Mesenchymal stem cell (in vitro differentiated cells and primary cell): ENCODE measurements around the gene IFNGR2.
"Not testable (repeated sequence)": the region's sequence is repeated elsewhere in the genome, so short reads cannot be mapped to it uniquely, and the experiment has no call there.

Experiments
- DNase-seq: peaks from one replicate; pipeline ENCODE4 v3.0.0-alpha.2; 2013
- H2AFZ ChIP-seq: one replicate; pipeline ENCODE4 v1.6.1; 2013; ENCODE audit warnings: low read depth, mild to moderate bottlenecking, control low read depth, inconsistent platforms, low read length, moderate library complexity
- H2AK5ac ChIP-seq: 2 replicates; pipeline ENCODE4 v1.6.1; 2013; ENCODE audit warnings: low read length, moderate library complexity, mild to moderate bottlenecking, inconsistent platforms; ENCODE audit not compliant: severe bottlenecking
- H2BK120ac ChIP-seq: one replicate; pipeline ENCODE4 v1.6.1; 2013; ENCODE audit warnings: low read depth, mild to moderate bottlenecking, inconsistent platforms, low read length, moderate library complexity
- H2BK12ac ChIP-seq, 2 experiments: one replicate each; pipeline ENCODE4 v1.6.1; 2013; ENCODE audit warnings: inconsistent platforms in 2 of 2, low read length in 2 of 2, mild to moderate bottlenecking in 2 of 2, moderate library complexity in 2 of 2, control low read depth in 1 of 2
- H2BK15ac ChIP-seq: one replicate; pipeline ENCODE4 v1.6.1; 2013; ENCODE audit warnings: mild to moderate bottlenecking, low read depth, inconsistent platforms; ENCODE audit not compliant: poor library complexity, severe bottlenecking
- H2BK5ac ChIP-seq: 2 replicates; pipeline ENCODE4 v1.6.1; 2013; ENCODE audit warnings: low read depth, mild to moderate bottlenecking, low read length, control low read depth, inconsistent platforms; ENCODE audit not compliant: poor library complexity, severe bottlenecking
- H3K14ac ChIP-seq, 2 experiments: one replicate each; pipeline ENCODE4 v1.6.1; 2013; ENCODE audit warnings: inconsistent platforms in 2 of 2, low read length in 2 of 2, control low read depth in 1 of 2, mild to moderate bottlenecking in 1 of 2, moderate library complexity in 1 of 2
- H3K18ac ChIP-seq, 2 experiments: one replicate each; pipeline ENCODE4 v1.6.1; 2013; ENCODE audit warnings: inconsistent platforms in 2 of 2, low read length in 2 of 2, control low read depth in 1 of 2, low read depth in 1 of 2, mild to moderate bottlenecking in 1 of 2
- H3K23ac ChIP-seq, 2 experiments: one replicate each; pipeline ENCODE4 v1.6.1; 2013; ENCODE audit warnings: inconsistent platforms in 2 of 2, low read length in 2 of 2, mild to moderate bottlenecking in 2 of 2, moderate library complexity in 2 of 2, control low read depth in 1 of 2
- H3K27ac ChIP-seq: 2 replicates; pipeline ENCODE4 v1.5.1; 2013; ENCODE audit warnings: mild to moderate bottlenecking, moderate library complexity, low read length, control low read depth, inconsistent platforms; ENCODE audit not compliant: poor library complexity, severe bottlenecking
- H3K27me3 ChIP-seq, 2 experiments: 2 replicates each; pipeline versions ENCODE4 v1.6.1 to v1.7.0; 2013; ENCODE audit warnings: low read length in 2 of 2, mild to moderate bottlenecking in 2 of 2, moderate library complexity in 2 of 2, control low read depth in 1 of 2, inconsistent platforms in 1 of 2; ENCODE audit not compliant: control insufficient read depth in 1 of 2, insufficient read depth in 1 of 2
- H3K36me3 ChIP-seq, 2 experiments: 2 replicates each; pipeline versions ENCODE4 v1.6.1 to v1.7.0; 2013; ENCODE audit warnings: low read length in 2 of 2, control low read depth in 1 of 2, inconsistent platforms in 1 of 2, low read depth in 1 of 2, mild to moderate bottlenecking in 1 of 2; ENCODE audit not compliant: insufficient read depth in 2 of 2, control insufficient read depth in 1 of 2
- H3K4ac ChIP-seq, 2 experiments: one replicate each; pipeline ENCODE4 v1.6.1; 2013; ENCODE audit warnings: inconsistent platforms in 2 of 2, low read length in 2 of 2, mild to moderate bottlenecking in 2 of 2, moderate library complexity in 2 of 2, control low read depth in 1 of 2, low read depth in 1 of 2
- H3K4me1 ChIP-seq: 2 replicates; pipeline ENCODE4 v1.6.1; 2013; ENCODE audit warnings: low read depth, low read length, control low read depth; ENCODE audit not compliant: control insufficient read depth, insufficient read depth
- H3K4me2 ChIP-seq: 2 replicates; pipeline ENCODE4 v1.6.1; 2013; ENCODE audit warnings: low read length, mild to moderate bottlenecking, inconsistent platforms; ENCODE audit not compliant: poor library complexity, severe bottlenecking
- H3K4me3 ChIP-seq, 2 experiments: 2 replicates each; pipeline versions ENCODE4 v1.5.1 to v1.7.0; 2013; ENCODE audit warnings: low read length in 2 of 2, mild to moderate bottlenecking in 2 of 2, control low read depth in 1 of 2, low read depth in 1 of 2; ENCODE audit not compliant: insufficient read depth in 1 of 2
- H3K79me1 ChIP-seq: replicated peaks from 2 replicates; pipeline ENCODE4 v1.6.1; 2013; ENCODE audit warnings: mild to moderate bottlenecking, control low read depth, low read length, inconsistent platforms; ENCODE audit not compliant: poor library complexity, severe bottlenecking
- H3K9ac ChIP-seq: 2 replicates; pipeline ENCODE4 v1.7.0; 2013; ENCODE audit warnings: mild to moderate bottlenecking, low read length, moderate library complexity
- H3K9me3 ChIP-seq: 2 replicates; pipeline ENCODE4 v1.7.0; 2013; ENCODE audit warnings: mild to moderate bottlenecking, low read length; ENCODE audit not compliant: control insufficient read depth
- H4K8ac ChIP-seq: one replicate; pipeline ENCODE4 v1.6.1; 2013; ENCODE audit warnings: inconsistent platforms, mild to moderate bottlenecking, low read length, moderate library complexity
- H4K91ac ChIP-seq: one replicate; pipeline ENCODE4 v1.6.1; 2013; ENCODE audit warnings: mild to moderate bottlenecking, low read length, inconsistent platforms
- WGBS: methylation state at CpG from one replicate; pipeline ENCODE4 v1.1.7; 2013; ENCODE audit warnings: mixed read lengths; 5-methylcytosine and 5-hydroxymethylcytosine counted together

The IFNGR2 gene

DNA sequence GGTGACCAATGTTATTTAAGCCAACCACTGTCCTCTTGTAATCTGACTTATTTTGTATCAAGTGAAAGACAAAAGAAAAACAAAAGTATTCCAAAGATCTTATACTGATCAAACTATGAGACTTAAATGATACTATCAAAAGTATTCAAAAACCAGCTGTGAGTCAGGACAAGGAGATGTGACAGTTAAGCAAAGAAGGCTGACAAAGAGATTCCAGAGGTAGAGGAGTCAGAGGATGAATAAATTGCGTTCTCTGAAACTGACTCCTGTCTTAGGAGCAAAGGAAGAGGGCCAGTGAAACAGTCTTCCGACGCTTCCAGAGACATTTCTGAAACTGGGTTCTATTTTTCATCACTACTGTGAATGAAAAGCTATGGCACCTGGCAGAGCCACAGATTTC lies 55.6 kb downstream of the IFNGR2 start:
- Histone ChIP-seq H3K4me1 (no peaks in the 10 kb centered on the region), H2AFZ (no peak overlapping the region), H2BK120ac (no peak overlapping the region), H3K79me1 (peaks cover 3% of the 10 kb centered on the region), H4K91ac (no peak overlapping the region), H3K18ac (no peak overlapping the region), H2AK5ac (no peak overlapping the region), H3K27me3 (no peaks in the 10 kb centered on the region), H3K9me3 (no peaks in the 10 kb centered on the region), H3K4me3 (no peak overlapping the region), H3K27ac (no peak overlapping the region), H2BK5ac (no peak overlapping the region), H3K23ac (no peak overlapping the region), H4K8ac (no peak overlapping the region), H3K4me2 (no peak overlapping the region), H2BK15ac (no peak overlapping the region), H2BK12ac (no peak overlapping the region), H3K14ac (no peak overlapping the region), H3K4ac (no peak overlapping the region), H3K36me3 (peaks cover 6 to 65% of the 10 kb centered on the region in 2 experiments), H3K9ac (no peak overlapping the region)
- WGBS = 94% methylated on average over 3 of the region's 3 CpGs
- DNase-seq = no peak

DNA sequence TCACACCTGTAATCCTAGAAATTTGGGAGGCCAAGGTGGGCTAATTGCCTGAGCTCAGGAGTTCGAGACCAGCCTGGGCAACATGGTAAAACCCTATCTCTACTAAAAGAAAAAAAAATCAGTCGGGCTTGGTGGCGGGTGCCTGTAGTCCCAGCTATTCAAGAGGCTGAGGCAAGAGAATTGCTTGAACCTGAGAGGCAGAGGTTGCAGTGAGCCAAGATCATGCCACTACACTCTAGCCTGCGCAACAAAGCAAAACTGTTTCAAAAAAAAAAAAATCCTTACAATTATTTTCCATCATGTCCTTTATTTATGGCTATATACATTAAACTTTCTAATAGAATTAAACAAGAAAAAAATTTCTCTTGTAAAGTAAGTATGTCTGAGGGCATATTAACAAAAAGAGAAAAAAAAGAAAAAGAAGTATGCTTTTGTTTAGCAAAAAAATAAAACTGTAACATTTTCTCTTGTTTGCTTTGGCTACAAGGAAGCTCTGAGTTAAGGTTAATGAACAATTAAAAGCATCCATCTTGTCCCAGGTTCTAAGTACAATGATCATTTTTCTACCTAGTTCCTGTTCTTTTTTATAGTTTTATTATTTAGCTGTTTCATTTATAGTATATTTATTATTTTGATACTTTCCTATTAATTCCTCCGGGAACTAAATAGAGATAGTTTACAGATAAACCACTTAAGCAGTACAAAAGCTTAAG lies 58.5 kb downstream of the IFNGR2 start:
- no peak overlapping the region for H3K4me3 ChIP-seq
- no peak overlapping the region for H3K14ac ChIP-seq
- no peak overlapping the region for H3K4me2 ChIP-seq
- H2AK5ac ChIP-seq = no peak overlapping the region
- no peaks in the 10 kb centered on the region for H3K4me1 ChIP-seq
- no peak overlapping the region for H3K4ac ChIP-seq
- no peak for DNase-seq
- no peaks in the 10 kb centered on the region for H3K9me3 ChIP-seq
- no peak overlapping the region for H2BK5ac ChIP-seq
- H2BK120ac ChIP-seq = no peak overlapping the region
- H3K18ac ChIP-seq = no peak overlapping the region
- no peak overlapping the region for H3K27ac ChIP-seq
- H3K9ac ChIP-seq = no peak overlapping the region
- H4K91ac ChIP-seq = no peak overlapping the region
- H3K27me3 ChIP-seq = no peaks in the 10 kb centered on the region
- peaks cover 8 to 55% of the 10 kb centered on the region in 2 experiments for H3K36me3 ChIP-seq
- WGBS = 100% methylated on average over 3 of the region's 5 CpGs
- no peak overlapping the region for H2AFZ ChIP-seq
- no peak overlapping the region for H2BK12ac ChIP-seq
- no peak overlapping the region for H2BK15ac ChIP-seq
- H4K8ac ChIP-seq = no peak overlapping the region
- H3K79me1 ChIP-seq = peaks cover 3% of the 10 kb centered on the region
- no peak overlapping the region for H3K23ac ChIP-seq

DNA sequence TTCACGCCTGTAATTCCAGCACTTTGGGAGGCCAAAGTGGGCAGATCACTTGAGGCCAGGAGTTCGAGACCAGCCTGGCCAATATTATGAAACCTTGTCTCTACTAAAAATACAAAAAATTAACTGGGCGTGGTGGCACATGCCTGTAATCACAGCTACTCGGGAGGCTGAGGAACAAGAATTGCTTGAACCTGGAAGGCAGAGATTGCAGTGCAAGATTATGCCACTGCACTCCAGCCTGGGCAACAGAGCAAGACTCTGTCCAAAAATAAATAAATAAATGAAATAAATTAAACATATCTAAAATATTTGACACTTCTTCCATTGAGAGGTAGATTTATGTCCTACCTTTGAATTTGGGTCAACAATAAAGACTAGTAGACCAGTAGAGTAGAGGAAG lies 66.0 kb downstream of the IFNGR2 start:
- H3K27me3 ChIP-seq, H2AK5ac ChIP-seq, H3K4me3 ChIP-seq, DNase-seq, H3K4me2 ChIP-seq, H2BK120ac ChIP-seq, H3K14ac ChIP-seq, H3K4me1 ChIP-seq, H4K91ac ChIP-seq, H3K9me3 ChIP-seq, H3K27ac ChIP-seq, H3K9ac ChIP-seq, H2BK12ac ChIP-seq, H2AFZ ChIP-seq, H2BK15ac ChIP-seq, H2BK5ac ChIP-seq, H3K18ac ChIP-seq, H4K8ac ChIP-seq, H3K4ac ChIP-seq, H3K23ac ChIP-seq: not testable (repeated sequence)
- H3K79me1 ChIP-seq = peaks cover 20% of the 10 kb centered on the region
- H3K36me3 ChIP-seq = peaks cover 3 to 17% of the 10 kb centered on the region in 2 experiments
- 92% methylated on average over 4 of the region's 4 CpGs for whole genome bisulfite sequencing

DNA sequence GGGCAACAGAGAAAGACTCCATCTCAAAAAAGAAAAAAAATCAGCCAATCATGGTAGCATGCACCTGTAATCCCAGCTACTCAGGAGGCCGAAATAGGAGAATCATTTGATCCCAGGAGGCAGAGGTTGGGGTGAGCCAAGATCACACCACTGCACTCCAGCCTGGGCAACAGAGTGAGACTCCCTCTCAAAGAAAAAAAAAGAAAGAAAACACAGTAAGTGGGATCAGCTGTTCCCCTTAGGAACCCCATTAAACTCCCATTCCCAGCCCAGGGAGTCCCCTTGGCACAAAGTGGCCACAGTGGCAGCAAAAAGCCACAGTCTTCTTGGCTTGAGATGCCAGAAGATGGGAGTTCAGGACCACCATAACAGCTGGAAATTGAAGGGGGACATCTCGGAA lies 67.5 kb downstream of the IFNGR2 start:
- Histone ChIP-seq H3K79me1 (peaks cover 25% of the 10 kb centered on the region), H3K36me3 (peaks cover 0 to 10% of the 10 kb centered on the region in 2 experiments), H3K4me1 (no peaks in the 10 kb centered on the region), H3K27me3 (no peaks in the 10 kb centered on the region), H2BK5ac (no peak overlapping the region), H2BK120ac (no peak overlapping the region), H2AK5ac (no peak overlapping the region), H2BK12ac (no peak overlapping the region), H3K4ac (no peak overlapping the region), H4K8ac (no peak overlapping the region), H3K9ac (no peak overlapping the region), H3K18ac (no peak overlapping the region), H3K14ac (no peak overlapping the region), H2BK15ac (no peak overlapping the region), H3K9me3 (no peaks in the 10 kb centered on the region), H3K4me2 (no peak overlapping the region), H2AFZ (no peak overlapping the region), H4K91ac (no peak overlapping the region), H3K4me3 (no peak overlapping the region), H3K27ac (no peak overlapping the region), H3K23ac (no peak overlapping the region)
- 88% methylated on average over 2 of the region's 2 CpGs for WGBS
- no peak for DNase-seq
